NCI-H748 (cell line): ENCODE results near the gene NACC2.

ENCODE experiments used
- DNase-seq: peaks from one replicate; lab custom pipeline; 2025; ENCODE audit not compliant: unreplicated experiment; lab: John Stamatoyannopoulos, UW

NACC2 gene

DNA sequence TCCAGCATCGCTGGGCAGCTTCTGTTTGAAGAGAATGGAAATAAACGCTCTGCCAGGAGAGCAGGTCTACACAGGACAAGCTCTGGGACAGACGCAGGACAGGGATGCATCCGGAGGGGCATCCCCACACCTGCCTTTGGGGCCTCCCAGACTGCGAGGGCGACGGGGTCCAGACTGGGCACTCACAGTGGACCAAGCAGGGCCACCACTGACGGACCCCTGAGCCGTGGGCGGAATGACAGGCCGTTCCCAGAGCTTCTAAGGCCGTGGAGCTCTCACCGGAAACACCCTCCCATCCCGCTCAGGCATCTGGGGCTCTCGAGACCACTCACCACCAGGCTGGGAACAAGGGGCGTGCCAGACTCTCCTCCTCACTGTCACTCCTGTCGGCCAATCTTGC lies 34.1 kb upstream of the NACC2 start:
- no peak for DNase-seq

- DNase-seq = no peak
These were observed 33.3 kb upstream of the NACC2 start for GRCh38 chr9:136128436-136128835.

GRCh38 chr9:136127313-136127712 lies 32.2 kb upstream of the NACC2 start:
- DNase-seq = no peak

- DNase-seq = no peak
These were observed 30.0 kb upstream of the NACC2 start for GRCh38 chr9:136124976-136125692.

- peak; percentile 72 for DNase-seq
These were observed 27.6 kb upstream of the NACC2 start for GRCh38 chr9:136122425-136123383.

GRCh38 chr9:136121801-136122200 lies 26.7 kb upstream of the NACC2 start:
- no peak for DNase-seq

DNA sequence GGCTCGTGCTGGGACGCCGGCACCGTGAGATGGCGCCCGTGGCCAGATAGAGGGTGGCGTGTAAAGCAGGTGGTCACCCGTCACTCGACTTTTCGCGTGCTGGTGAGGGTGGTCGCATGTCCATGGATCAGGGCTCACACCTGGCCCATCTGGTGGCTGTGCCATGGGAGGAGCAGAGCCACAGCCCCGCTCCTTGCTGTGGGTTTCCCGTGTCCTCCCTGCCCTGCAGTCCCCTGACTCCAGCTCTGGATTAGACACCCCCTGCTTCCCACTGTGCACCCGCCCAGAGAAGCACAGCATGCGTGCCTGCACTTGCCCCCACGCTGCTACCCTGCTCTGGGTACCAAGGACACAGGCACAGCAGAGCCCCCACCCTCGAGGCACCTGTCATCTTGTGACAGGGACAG lies 25.4 kb upstream of the NACC2 start:
- DNase-seq = no peak

GRCh38 chr9:136119883-136120393 lies 24.8 kb upstream of the NACC2 start:
- DNase-seq = peak; percentile 28

DNA sequence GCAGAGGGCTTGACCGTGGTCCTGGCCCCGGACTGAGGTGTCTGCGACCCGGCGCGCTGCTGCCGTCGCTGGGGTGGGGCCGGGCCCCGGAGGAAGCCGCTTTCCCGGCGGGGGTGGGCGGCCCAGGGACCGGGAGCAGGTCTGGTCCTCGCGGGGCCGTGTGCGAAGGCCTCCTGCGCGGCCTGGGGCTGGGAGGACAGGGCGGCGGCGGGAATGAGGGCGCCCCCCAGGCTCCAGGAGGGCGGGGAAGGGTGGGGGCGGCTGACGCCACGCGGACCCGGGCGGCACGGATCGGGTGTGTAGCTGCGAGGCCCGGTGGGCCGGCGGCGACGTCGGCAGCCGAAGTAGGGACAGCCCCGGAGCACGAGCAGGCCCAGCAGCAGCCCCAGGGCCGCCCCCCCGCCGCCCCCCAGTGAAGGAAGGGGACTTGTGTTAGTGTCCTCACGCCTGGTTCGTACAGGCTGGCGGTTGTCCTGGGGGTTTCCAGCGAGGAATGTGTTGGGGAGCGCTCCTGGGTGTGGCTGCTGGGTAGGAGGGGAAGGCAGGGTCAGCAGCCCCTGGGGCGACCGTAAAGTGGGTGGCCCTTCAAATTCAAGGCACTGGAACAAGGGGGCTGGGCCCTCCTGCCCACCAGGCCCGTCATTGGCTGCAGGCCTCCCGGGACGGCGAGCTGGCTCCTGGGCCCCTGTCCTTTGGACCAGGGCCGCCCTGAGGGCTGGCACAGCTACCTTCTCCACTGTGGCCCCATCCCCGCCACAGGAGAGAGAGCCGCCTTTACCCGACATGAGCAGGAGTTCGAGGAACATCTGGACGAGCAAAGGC lies 24.2 kb upstream of the NACC2 start:
- DNase-seq = no peak

DNA sequence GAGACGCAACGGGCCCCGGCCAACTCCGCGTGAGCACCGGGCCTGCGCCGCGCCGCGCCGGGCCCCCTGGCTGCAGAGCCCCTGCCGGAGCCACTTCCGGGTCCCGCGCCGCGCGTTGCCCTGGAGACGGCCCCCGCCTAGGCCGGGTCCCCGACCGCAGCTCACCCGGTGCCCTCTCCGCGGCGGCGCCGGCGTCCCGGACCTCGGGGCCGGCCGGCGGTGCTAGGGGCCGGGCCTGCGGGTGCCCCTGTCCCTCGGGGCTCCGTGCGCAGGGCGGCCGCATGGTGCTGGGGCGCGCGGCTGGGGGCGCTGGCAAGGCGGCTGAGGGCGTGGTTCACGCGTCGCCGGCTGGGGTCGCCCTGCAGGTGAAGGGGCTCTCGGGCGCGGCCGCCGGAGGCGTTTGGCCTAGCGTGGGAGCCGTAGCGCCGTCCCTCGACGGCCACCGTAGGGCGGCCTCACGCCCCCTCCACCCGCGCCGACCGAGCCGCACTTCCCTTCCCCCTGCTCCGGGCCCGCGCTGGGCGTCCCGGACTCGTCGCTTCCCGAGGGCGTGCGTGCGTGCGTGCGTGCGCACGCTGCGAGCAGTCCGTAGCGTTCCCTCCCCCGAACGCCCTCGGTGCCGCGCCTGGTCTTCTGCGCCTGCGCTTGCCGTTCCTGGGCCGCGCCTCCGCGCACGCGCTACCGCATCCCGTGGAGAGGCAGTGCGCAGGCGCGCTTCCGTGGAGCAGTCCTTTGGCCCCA lies 23.4 kb upstream of the NACC2 start, which contains the start of gene TMEM250:
TSS of gene TMEM250 (minus strand) at position 556 of the 741 bp plus-strand sequence. CDS start 1,975 bp downstream, outside the sequence.
- DNase-seq = peak; percentile 96

- DNase-seq = no peak
These were observed 22.8 kb upstream of the NACC2 start for GRCh38 chr9:136117916-136118319.

GRCh38 chr9:136117291-136117915 lies 22.3 kb upstream of the NACC2 start:
- no peak for DNase-seq

GRCh38 chr9:136116360-136117098 lies 21.4 kb upstream of the NACC2 start:
- no peak for DNase-seq

GRCh38 chr9:136115641-136116359 lies 20.7 kb upstream of the NACC2 start:
- DNase-seq = no peak

- no peak for DNase-seq
These were observed 20.1 kb upstream of the NACC2 start for GRCh38 chr9:136115206-136115605.

DNA sequence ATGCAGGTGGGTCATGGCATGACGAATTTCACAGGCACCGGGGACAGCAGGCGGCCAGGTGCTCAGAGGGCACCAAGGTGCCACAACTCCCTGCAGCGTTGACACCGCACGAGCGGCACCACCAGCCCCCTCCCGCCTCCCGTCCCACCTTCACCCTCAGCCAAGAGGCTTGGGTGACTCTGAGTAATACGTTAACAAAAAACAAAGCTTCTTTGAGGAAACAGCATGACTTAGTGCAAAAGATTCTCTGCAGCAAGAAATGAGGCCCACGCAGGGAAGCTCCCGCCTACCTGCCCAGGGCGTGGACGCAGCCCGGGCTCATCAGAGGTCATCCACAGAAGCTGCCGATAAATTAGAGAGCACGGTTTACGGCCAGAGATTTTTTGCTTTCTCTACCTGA lies 19.5 kb upstream of the NACC2 start:
- DNase-seq = no peak

GRCh38 chr9:136112541-136112940 lies 17.5 kb upstream of the NACC2 start:
- DNase-seq = no peak

- DNase-seq = no peak
These were observed 16.8 kb upstream of the NACC2 start for GRCh38 chr9:136111910-136112309.
